ENCODE data around the gene TNFAIP8L3.

Gene TNFAIP8L3

GRCh38 chr15:51089699-51090453, 4.8 kb downstream of the TNFAIP8L3 start:
- Histone ChIP-seq H3K36me3 (ENCODE audit: control insufficient read depth, insufficient read depth, low read length) (no peaks in the 10 kb centered on the region), H3K9me3 (ENCODE audit: control insufficient read depth, low read length) (no peaks in the 10 kb centered on the region), H3K4me1 (ENCODE audit: control insufficient read depth, insufficient read depth, low read length, poor library complexity, severe bottlenecking) (peaks cover 8% of the 10 kb centered on the region), H3K27ac (ENCODE audit: low read depth, low read length, severe bottlenecking) (no peak overlapping the region), H3K4me3 (ENCODE audit: extremely low read depth, insufficient read depth, low read length, poor library complexity, severe bottlenecking) (no peak overlapping the region)
- 60 to 84% methylated on average over 1 to 3 of the region's 4 CpGs for WGBS, 2 experiments (ENCODE audit: insufficient coverage in 2 of 2)

- Histone ChIP-seq H3K4me1 (ENCODE audit: control insufficient read depth, insufficient read depth, low read length, poor library complexity, severe bottlenecking) (peaks cover 8% of the 10 kb centered on the region), H3K9me3 (ENCODE audit: control insufficient read depth, low read length) (no peaks in the 10 kb centered on the region), H3K27ac (ENCODE audit: low read depth, low read length, severe bottlenecking) (no peak overlapping the region), H3K4me3 (ENCODE audit: extremely low read depth, insufficient read depth, low read length, poor library complexity, severe bottlenecking) (no peak overlapping the region), H3K36me3 (ENCODE audit: control insufficient read depth, insufficient read depth, low read length) (no peaks in the 10 kb centered on the region)
- no CpG with 5 or more reads among the region's 1 CpG for WGBS, 2 experiments (ENCODE audit: insufficient coverage in 2 of 2)
These were observed 5.7 kb downstream of the TNFAIP8L3 start for GRCh38 chr15:51089041-51089440.

- WGBS, 2 experiments (ENCODE audit: insufficient coverage in 2 of 2) = 71 to 100% methylated on average over 1 of the region's 2 CpGs
These were observed 6.1 kb downstream of the TNFAIP8L3 start for GRCh38 chr15:51088585-51088984.

GRCh38 chr15:51087513-51087912, 7.2 kb downstream of the TNFAIP8L3 start:
- Histone ChIP-seq H3K4me3 (ENCODE audit: extremely low read depth, insufficient read depth, low read length, poor library complexity, severe bottlenecking) (no peak overlapping the region), H3K9me3 (ENCODE audit: control insufficient read depth, low read length) (no peaks in the 10 kb centered on the region), H3K36me3 (ENCODE audit: control insufficient read depth, insufficient read depth, low read length) (no peaks in the 10 kb centered on the region), H3K4me1 (ENCODE audit: control insufficient read depth, insufficient read depth, low read length, poor library complexity, severe bottlenecking) (no peaks in the 10 kb centered on the region), H3K27ac (ENCODE audit: low read depth, low read length, severe bottlenecking) (no peak overlapping the region)
- WGBS, 2 experiments (ENCODE audit: insufficient coverage in 2 of 2) = no CpG with 5 or more reads among the region's 1 CpG

More at GRCh38 chr15:51088585-51088984, 6.1 kb downstream of the TNFAIP8L3 start:
- Histone ChIP-seq H3K4me1 (ENCODE audit: control insufficient read depth, insufficient read depth, low read length, poor library complexity, severe bottlenecking) (peaks cover 4% of the 10 kb centered on the region), H3K36me3 (ENCODE audit: control insufficient read depth, insufficient read depth, low read length) (no peaks in the 10 kb centered on the region), H3K9me3 (ENCODE audit: control insufficient read depth, low read length) (no peaks in the 10 kb centered on the region), H3K27ac (ENCODE audit: low read depth, low read length, severe bottlenecking) (no peak overlapping the region), H3K4me3 (ENCODE audit: extremely low read depth, insufficient read depth, low read length, poor library complexity, severe bottlenecking) (no peak overlapping the region)

GRCh38 chr15:51086409-51086808, 8.3 kb downstream of the TNFAIP8L3 start:
- 84 to 88% methylated on average over 3 of the region's 4 CpGs for WGBS, 2 experiments (ENCODE audit: insufficient coverage in 2 of 2)
- H3K4me1 ChIP-seq (ENCODE audit: control insufficient read depth, insufficient read depth, low read length, poor library complexity, severe bottlenecking) = no peaks in the 10 kb centered on the region
- no peaks in the 10 kb centered on the region for H3K9me3 ChIP-seq (ENCODE audit: control insufficient read depth, low read length)
- H3K4me3 ChIP-seq (ENCODE audit: extremely low read depth, insufficient read depth, low read length, poor library complexity, severe bottlenecking) = no peak overlapping the region
- no peaks in the 10 kb centered on the region for H3K36me3 ChIP-seq (ENCODE audit: control insufficient read depth, insufficient read depth, low read length)
- H3K27ac ChIP-seq (ENCODE audit: low read depth, low read length, severe bottlenecking) = no peak overlapping the region

- WGBS, 2 experiments (ENCODE audit: insufficient coverage in 2 of 2) = 89% methylated on average over 1 of the region's 1 CpG; no CpG with 5 or more reads in 1 of the 2 experiments
- H3K9me3 ChIP-seq (ENCODE audit: control insufficient read depth, low read length) = no peaks in the 10 kb centered on the region
- no peaks in the 10 kb centered on the region for H3K36me3 ChIP-seq (ENCODE audit: control insufficient read depth, insufficient read depth, low read length)
- H3K27ac ChIP-seq (ENCODE audit: low read depth, low read length, severe bottlenecking) = no peak overlapping the region
- H3K4me3 ChIP-seq (ENCODE audit: extremely low read depth, insufficient read depth, low read length, poor library complexity, severe bottlenecking) = no peak overlapping the region
- H3K4me1 ChIP-seq (ENCODE audit: control insufficient read depth, insufficient read depth, low read length, poor library complexity, severe bottlenecking) = no peaks in the 10 kb centered on the region
These were observed 8.9 kb downstream of the TNFAIP8L3 start for GRCh38 chr15:51085764-51086163.

- no peaks in the 10 kb centered on the region for H3K9me3 ChIP-seq (ENCODE audit: control insufficient read depth, low read length)
- no peak overlapping the region for H3K27ac ChIP-seq (ENCODE audit: low read depth, low read length, severe bottlenecking)
- no peak overlapping the region for H3K4me3 ChIP-seq (ENCODE audit: extremely low read depth, insufficient read depth, low read length, poor library complexity, severe bottlenecking)
- no peaks in the 10 kb centered on the region for H3K36me3 ChIP-seq (ENCODE audit: control insufficient read depth, insufficient read depth, low read length)
- H3K4me1 ChIP-seq (ENCODE audit: control insufficient read depth, insufficient read depth, low read length, poor library complexity, severe bottlenecking) = no peaks in the 10 kb centered on the region
- WGBS, 2 experiments (ENCODE audit: insufficient coverage in 2 of 2) = 83 to 91% methylated on average over 1 to 2 of the region's 4 CpGs
These were observed 11.0 kb downstream of the TNFAIP8L3 start for GRCh38 chr15:51083641-51084166.

GRCh38 chr15:51082246-51082645, 12.5 kb downstream of the TNFAIP8L3 start:
- Histone ChIP-seq H3K27ac (ENCODE audit: low read depth, low read length, severe bottlenecking) (no peak overlapping the region), H3K36me3 (ENCODE audit: control insufficient read depth, insufficient read depth, low read length) (no peaks in the 10 kb centered on the region), H3K4me1 (ENCODE audit: control insufficient read depth, insufficient read depth, low read length, poor library complexity, severe bottlenecking) (no peaks in the 10 kb centered on the region), H3K9me3 (ENCODE audit: control insufficient read depth, low read length) (no peaks in the 10 kb centered on the region), H3K4me3 (ENCODE audit: extremely low read depth, insufficient read depth, low read length, poor library complexity, severe bottlenecking) (no peak overlapping the region)
- no CpG with 5 or more reads among the region's 1 CpG for WGBS, 2 experiments (ENCODE audit: insufficient coverage in 2 of 2)

GRCh38 chr15:51080286-51080685, 14.4 kb downstream of the TNFAIP8L3 start:
- H3K9me3 ChIP-seq (ENCODE audit: control insufficient read depth, low read length) = no peaks in the 10 kb centered on the region
- no peak overlapping the region for H3K27ac ChIP-seq (ENCODE audit: low read depth, low read length, severe bottlenecking)
- no peaks in the 10 kb centered on the region for H3K4me1 ChIP-seq (ENCODE audit: control insufficient read depth, insufficient read depth, low read length, poor library complexity, severe bottlenecking)
- H3K36me3 ChIP-seq (ENCODE audit: control insufficient read depth, insufficient read depth, low read length) = no peaks in the 10 kb centered on the region
- no peak overlapping the region for H3K4me3 ChIP-seq (ENCODE audit: extremely low read depth, insufficient read depth, low read length, poor library complexity, severe bottlenecking)
- 56 to 100% methylated on average over 2 to 3 of the region's 5 CpGs for WGBS, 2 experiments (ENCODE audit: insufficient coverage in 2 of 2)

GRCh38 chr15:51079226-51079625, 15.5 kb downstream of the TNFAIP8L3 start:
- no peak overlapping the region for H3K4me3 ChIP-seq (ENCODE audit: extremely low read depth, insufficient read depth, low read length, poor library complexity, severe bottlenecking)
- no peaks in the 10 kb centered on the region for H3K4me1 ChIP-seq (ENCODE audit: control insufficient read depth, insufficient read depth, low read length, poor library complexity, severe bottlenecking)
- H3K27ac ChIP-seq (ENCODE audit: low read depth, low read length, severe bottlenecking) = no peak overlapping the region
- H3K36me3 ChIP-seq (ENCODE audit: control insufficient read depth, insufficient read depth, low read length) = no peaks in the 10 kb centered on the region
- no peaks in the 10 kb centered on the region for H3K9me3 ChIP-seq (ENCODE audit: control insufficient read depth, low read length)
